Muscle layer of duodenum (tissue), 2 donors: ENCODE data around the gene PRDM16.

Experiments
- H3K27ac ChIP-seq: one replicate; pipeline ENCODE4 v1.7.0; 2013; ENCODE audit warnings: mild to moderate bottlenecking, low read length
- H3K27me3 ChIP-seq: one replicate; pipeline ENCODE4 v1.7.0; 2013; ENCODE audit warnings: low read depth, mild to moderate bottlenecking, control low read depth, low read length
- H3K36me3 ChIP-seq, 2 donors: one replicate each; pipeline ENCODE4 v1.7.0; 2013; ENCODE audit warnings: low read length in 2 of 2, control low read depth in 1 of 2, mild to moderate bottlenecking in 1 of 2; ENCODE audit not compliant: insufficient read depth in 2 of 2, control insufficient read depth in 1 of 2
- H3K4me1 ChIP-seq, 2 donors: one replicate each; pipeline ENCODE4 v1.7.0; 2013; ENCODE audit warnings: low read length in 2 of 2, mild to moderate bottlenecking in 2 of 2, control low read depth in 1 of 2, moderate library complexity in 1 of 2; ENCODE audit not compliant: insufficient read depth in 2 of 2, control insufficient read depth in 1 of 2
- H3K4me3 ChIP-seq, 2 donors: one replicate each; pipeline ENCODE4 v1.7.0; 2013; ENCODE audit warnings: low read length in 2 of 2, low read depth in 1 of 2, mild to moderate bottlenecking in 1 of 2
- H3K9me3 ChIP-seq, 2 donors: one replicate each; pipeline ENCODE4 v1.7.0; 2013; ENCODE audit warnings: low read length in 2 of 2, control low read depth in 1 of 2, mild to moderate bottlenecking in 1 of 2; ENCODE audit not compliant: control insufficient read depth in 1 of 2
- donor health status: healthy.

Gene PRDM16

GRCh38 chr1:3348196-3348865, 279.3 kb downstream of the PRDM16 start:
- no peak overlapping the region for H3K27ac ChIP-seq
- H3K27me3 ChIP-seq, result no peaks in the 10 kb centered on the region
- no peak overlapping the region for H3K4me3 ChIP-seq
- peaks cover 6 to 32% of the 10 kb centered on the region in 2 donors for H3K4me1 ChIP-seq
- peaks cover 0 to 10% of the 10 kb centered on the region in 2 donors for H3K9me3 ChIP-seq
- H3K36me3 ChIP-seq, result no peaks in the 10 kb centered on the region

DNA sequence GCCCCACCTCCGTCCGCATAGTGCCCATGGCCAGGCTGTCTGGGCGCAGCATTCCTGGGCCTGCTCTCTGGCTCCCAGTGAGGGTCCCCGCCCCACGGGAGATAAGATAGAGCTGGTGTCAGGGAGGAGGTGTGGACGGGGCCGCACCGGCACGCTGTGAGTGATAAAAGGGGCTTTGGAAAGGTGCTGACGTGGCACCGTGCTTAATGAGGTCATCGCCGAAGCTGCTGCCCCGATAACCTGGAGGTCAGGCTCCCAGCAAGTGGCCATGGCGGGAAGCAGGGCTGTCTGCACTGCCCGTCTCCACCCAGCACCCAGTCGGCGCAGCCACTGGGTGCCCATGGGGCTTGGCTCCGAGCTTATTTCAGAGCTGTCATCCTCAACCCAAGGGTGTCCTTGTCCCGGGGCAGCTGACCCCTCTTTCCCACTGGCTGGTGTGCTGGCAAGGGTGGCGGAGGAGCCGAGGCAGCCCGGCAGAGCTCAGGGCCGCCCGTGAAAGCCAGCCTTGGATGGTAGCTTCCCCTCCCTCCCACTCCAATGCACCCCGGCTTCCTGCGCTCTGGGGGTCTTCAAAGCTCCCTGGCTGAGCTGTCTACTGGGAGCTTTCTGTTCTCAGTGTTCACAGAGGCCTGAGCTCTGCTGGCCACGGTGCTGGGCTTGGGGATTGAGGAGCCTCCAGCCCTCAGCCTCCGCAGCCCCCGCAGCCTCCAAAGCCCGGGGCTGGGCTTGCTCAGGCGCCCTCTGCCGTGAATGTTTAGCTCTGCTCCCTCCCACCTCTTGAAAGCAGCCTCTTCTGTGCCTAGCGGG, 280.4 kb downstream of the PRDM16 start:
- H3K4me1 ChIP-seq, result peaks cover 6 to 37% of the 10 kb centered on the region in 2 donors
- no peak overlapping the region for H3K4me3 ChIP-seq
- H3K27ac ChIP-seq, result no peak overlapping the region

GRCh38 chr1:3349968-3350299, 280.9 kb downstream of the PRDM16 start:
- Histone ChIP-seq H3K4me3 (no peak overlapping the region), H3K9me3 (peaks cover 0 to under 1% of the 10 kb centered on the region in 2 donors), H3K27ac (no peak overlapping the region), H3K27me3 (no peaks in the 10 kb centered on the region), H3K4me1 (peaks cover 6 to 37% of the 10 kb centered on the region in 2 donors), H3K36me3 (no peaks in the 10 kb centered on the region)

More for the DNA sequence above, 280.4 kb downstream of the PRDM16 start:
- Histone ChIP-seq H3K27me3 (no peaks in the 10 kb centered on the region), H3K36me3 (no peaks in the 10 kb centered on the region), H3K9me3 (peaks cover 0 to 5% of the 10 kb centered on the region in 2 donors)

DNA sequence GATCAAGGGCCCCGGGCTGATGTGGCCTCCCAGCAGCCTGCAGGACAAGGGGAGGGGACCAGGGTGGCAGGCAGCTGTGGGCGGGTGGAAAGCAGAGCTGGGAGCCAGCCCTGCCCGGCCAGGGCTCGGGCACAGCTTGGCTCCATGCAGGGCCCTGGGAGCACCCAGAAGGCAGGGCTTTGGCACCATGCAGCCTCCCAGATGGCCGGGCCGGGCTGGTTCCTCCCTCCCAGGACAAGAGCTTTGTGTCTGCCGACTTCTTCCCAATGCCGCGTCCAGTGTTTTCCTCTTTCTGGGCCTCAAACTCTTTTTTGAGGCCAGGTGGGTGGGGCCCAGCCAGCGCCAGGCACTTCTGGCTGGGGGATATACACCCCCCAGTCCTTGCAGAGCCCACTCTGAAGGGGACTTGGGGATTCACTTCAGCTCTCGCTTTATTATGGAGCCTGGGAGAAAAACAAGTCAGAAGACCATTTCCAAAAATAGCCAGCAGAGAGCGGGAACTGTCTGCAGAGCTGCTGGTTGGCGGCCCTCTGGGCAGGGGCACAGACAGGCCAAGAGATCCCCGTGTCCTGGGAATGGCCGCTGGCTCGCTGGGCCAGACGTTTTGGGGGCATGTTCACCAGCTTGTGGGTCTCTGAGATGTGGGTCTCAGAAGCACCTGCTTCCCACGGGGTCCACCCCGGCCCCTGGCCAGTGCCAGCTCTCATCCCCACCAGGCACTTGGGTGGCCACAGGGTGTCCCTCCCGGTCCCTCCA, 281.7 kb downstream of the PRDM16 start:
- Histone ChIP-seq H3K36me3 (no peaks in the 10 kb centered on the region), H3K4me3 (peak overlapping the region in 1 of 2 donors; percentile 15), H3K27me3 (no peaks in the 10 kb centered on the region), H3K4me1 (peaks cover 6 to 37% of the 10 kb centered on the region in 2 donors), H3K9me3 (no peaks in the 10 kb centered on the region), H3K27ac (peak overlapping the region; percentile 51)

- H3K36me3 ChIP-seq, result no peaks in the 10 kb centered on the region
- no peaks in the 10 kb centered on the region for H3K9me3 ChIP-seq
- peak overlapping the region; percentile 82 for H3K27ac ChIP-seq
- H3K27me3 ChIP-seq, result no peaks in the 10 kb centered on the region
- peak overlapping the region in 1 of 2 donors; percentile 39 for H3K4me3 ChIP-seq
- H3K4me1 ChIP-seq, result peaks cover 6 to 37% of the 10 kb centered on the region in 2 donors
Observed at GRCh38 chr1:3351449-3352298, 282.7 kb downstream of the PRDM16 start.

DNA sequence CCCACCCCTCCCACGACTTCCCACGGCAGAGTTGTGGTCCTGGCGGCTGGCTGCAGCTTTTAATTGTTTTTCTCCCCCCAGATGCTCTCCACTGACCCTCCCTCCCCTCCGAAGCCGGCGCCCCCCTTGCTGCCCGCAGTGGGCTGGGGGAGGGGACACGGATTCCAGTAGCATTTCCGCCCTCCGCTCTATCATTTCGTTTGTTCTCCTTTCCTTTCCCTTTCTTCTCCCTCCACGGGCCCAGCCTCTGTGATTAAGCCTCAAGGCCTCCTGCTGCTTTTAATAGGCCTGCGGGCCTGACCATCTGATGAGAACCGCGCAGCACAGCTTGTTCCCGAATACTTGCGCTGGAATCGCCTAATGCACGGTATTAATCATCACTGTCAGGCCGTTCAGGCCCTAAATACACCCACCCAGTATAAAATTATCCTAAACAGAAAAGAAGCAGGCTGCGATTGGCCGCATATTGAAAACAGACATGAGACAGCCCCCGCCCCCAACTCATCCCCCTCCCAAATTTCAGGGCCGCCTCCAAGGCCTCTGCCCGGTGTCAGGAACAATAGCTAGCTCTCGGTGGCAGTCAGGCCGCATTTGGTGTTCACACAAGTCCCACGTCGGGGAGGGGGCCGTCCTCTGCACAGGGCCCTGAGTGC, 283.4 kb downstream of the PRDM16 start:
- Histone ChIP-seq H3K36me3 (no peaks in the 10 kb centered on the region), H3K9me3 (no peaks in the 10 kb centered on the region), H3K27me3 (no peaks in the 10 kb centered on the region), H3K4me3 (peak overlapping the region in 1 of 2 donors; percentile 39), H3K4me1 (peaks cover 6 to 37% of the 10 kb centered on the region in 2 donors), H3K27ac (peak overlapping the region; percentile 82)

DNA sequence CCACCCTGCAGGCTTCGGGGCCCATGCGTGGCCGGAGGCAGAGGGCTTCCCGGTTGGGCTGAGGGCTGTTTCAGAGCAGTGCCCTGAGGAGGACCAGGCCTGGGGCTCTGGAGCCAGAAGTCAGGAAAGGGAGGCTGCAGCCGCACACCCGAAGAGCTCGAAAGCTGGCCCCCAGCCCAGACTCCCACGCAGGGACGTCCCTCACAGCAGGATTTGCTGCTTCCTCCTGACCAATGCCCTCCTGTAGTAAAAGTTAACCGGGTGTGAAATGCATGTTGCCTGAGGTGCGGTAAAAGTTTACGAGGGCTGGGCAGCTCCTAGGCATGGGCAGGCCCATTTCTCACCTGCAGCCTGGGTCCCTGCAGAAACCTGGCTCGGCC, 283.9 kb downstream of the PRDM16 start:
- Histone ChIP-seq H3K4me1 (peaks cover 6 to 37% of the 10 kb centered on the region in 2 donors), H3K27me3 (no peaks in the 10 kb centered on the region), H3K36me3 (no peaks in the 10 kb centered on the region), H3K4me3 (peak overlapping the region in 1 of 2 donors; percentile 33), H3K9me3 (no peaks in the 10 kb centered on the region), H3K27ac (peak overlapping the region; percentile 82)

GRCh38 chr1:3353876-3354275, 284.9 kb downstream of the PRDM16 start:
- H3K27me3 ChIP-seq, result no peaks in the 10 kb centered on the region
- H3K4me3 ChIP-seq, result no peak overlapping the region
- H3K27ac ChIP-seq, result no peak overlapping the region
- no peaks in the 10 kb centered on the region for H3K36me3 ChIP-seq
- H3K9me3 ChIP-seq, result no peaks in the 10 kb centered on the region
- peaks cover 6 to 37% of the 10 kb centered on the region in 2 donors for H3K4me1 ChIP-seq

GRCh38 chr1:3355089-3355488, 286.1 kb downstream of the PRDM16 start:
- H3K4me1 ChIP-seq, result peaks cover 6 to 34% of the 10 kb centered on the region in 2 donors
- no peaks in the 10 kb centered on the region for H3K27me3 ChIP-seq
- H3K36me3 ChIP-seq, result no peaks in the 10 kb centered on the region
- H3K27ac ChIP-seq, result no peak overlapping the region
- no peaks in the 10 kb centered on the region for H3K9me3 ChIP-seq
- H3K4me3 ChIP-seq, result no peak overlapping the region
